ENCODE data around the gene GSTT4. TPM values are rescaled to one million over a fixed set of nuclear protein-coding genes. Genes with fewer than 3 reads are reported as not detected.
"Not testable (repeated sequence)": the region's sequence is repeated elsewhere in the genome, so short reads cannot be mapped to it uniquely, and the experiment has no call there.

GSTT4 gene
- polyA plus RNA-seq, 1 donor from 2014 or later, result not detected

DNA sequence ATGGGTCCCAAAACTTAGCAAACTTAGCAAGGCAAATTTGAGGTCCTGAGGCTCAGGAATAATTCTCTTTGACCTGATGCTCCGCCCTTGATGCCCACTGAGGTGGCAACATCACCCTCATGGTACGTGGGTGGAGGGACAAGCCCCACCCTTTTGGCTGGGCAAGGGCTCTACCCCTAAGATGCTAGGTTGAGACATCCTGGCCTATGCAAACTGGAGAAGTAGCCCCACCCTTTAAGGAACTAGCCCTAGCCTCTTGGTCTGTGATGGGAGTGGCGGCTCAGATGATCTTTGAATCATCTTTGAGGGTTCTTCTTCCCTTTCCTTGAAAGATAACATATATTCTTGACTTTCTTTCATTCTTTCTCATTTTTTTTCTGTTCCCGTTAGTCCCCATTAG lies 38.7 kb upstream of the GSTT4 start:
- Histone ChIP-seq H3K36me3 (ENCODE audit: insufficient read depth, low read length) (no peaks in the 10 kb centered on the region), H4K20me1 (ENCODE audit: insufficient read depth) (no peaks in the 10 kb centered on the region), H3F3A (ENCODE audit: insufficient read depth, low read length, poor library complexity, severe bottlenecking) (no peaks in the 10 kb centered on the region), H3K79me2 (replicated peaks; ENCODE audit: insufficient read depth, low read length) (no peaks in the 10 kb centered on the region), H3K27ac (ENCODE audit: low read length) (no peak overlapping the region), H3K4me2 (ENCODE audit: low read length) (no peak overlapping the region), H3K9me2 (ENCODE audit: insufficient read depth, low read length) (no peaks in the 10 kb centered on the region), H2AFZ (ENCODE audit: low read depth, low read length) (no peak overlapping the region), H3K27me3 (ENCODE audit: insufficient read depth, low read depth, low read length) (no peaks in the 10 kb centered on the region), H3K4me3 (ENCODE audit: low read length) (no peak overlapping the region), H3K9me3 (ENCODE audit: low read length) (no peaks in the 10 kb centered on the region), H3K9ac (ENCODE audit: low read length) (no peak overlapping the region)
- TF ChIP-seq EP300 (conservative IDR thresholded peaks at IDR 0.05; ENCODE audit: poor library complexity, severe bottlenecking) (no peak), REST (IDR thresholded peaks at IDR 0.05; ENCODE audit: borderline replicate concordance) (no peak), EZH2 (IDR thresholded peaks at IDR 0.05; ENCODE audit: borderline replicate concordance, insufficient read depth, low read length, poor library complexity, severe bottlenecking) (no peak), RAD21 (conservative IDR thresholded peaks at IDR 0.05) (no peak), MXI1 (conservative IDR thresholded peaks at IDR 0.05; ENCODE audit: poor library complexity, severe bottlenecking) (no peak), SMC3 (conservative IDR thresholded peaks at IDR 0.05; ENCODE audit: poor library complexity) (no peak)
- TF ChIP-seq, protein P1, sequence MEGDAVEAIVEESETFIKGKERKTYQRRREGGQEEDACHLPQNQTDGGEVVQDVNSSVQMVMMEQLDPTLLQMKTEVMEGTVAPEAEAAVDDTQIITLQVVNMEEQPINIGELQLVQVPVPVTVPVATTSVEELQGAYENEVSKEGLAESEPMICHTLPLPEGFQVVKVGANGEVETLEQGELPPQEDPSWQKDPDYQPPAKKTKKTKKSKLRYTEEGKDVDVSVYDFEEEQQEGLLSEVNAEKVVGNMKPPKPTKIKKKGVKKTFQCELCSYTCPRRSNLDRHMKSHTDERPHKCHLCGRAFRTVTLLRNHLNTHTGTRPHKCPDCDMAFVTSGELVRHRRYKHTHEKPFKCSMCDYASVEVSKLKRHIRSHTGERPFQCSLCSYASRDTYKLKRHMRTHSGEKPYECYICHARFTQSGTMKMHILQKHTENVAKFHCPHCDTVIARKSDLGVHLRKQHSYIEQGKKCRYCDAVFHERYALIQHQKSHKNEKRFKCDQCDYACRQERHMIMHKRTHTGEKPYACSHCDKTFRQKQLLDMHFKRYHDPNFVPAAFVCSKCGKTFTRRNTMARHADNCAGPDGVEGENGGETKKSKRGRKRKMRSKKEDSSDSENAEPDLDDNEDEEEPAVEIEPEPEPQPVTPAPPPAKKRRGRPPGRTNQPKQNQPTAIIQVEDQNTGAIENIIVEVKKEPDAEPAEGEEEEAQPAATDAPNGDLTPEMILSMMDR (IDR thresholded peaks at IDR 0.05; ENCODE audit: poor library complexity, severe bottlenecking), result no peak

DNA sequence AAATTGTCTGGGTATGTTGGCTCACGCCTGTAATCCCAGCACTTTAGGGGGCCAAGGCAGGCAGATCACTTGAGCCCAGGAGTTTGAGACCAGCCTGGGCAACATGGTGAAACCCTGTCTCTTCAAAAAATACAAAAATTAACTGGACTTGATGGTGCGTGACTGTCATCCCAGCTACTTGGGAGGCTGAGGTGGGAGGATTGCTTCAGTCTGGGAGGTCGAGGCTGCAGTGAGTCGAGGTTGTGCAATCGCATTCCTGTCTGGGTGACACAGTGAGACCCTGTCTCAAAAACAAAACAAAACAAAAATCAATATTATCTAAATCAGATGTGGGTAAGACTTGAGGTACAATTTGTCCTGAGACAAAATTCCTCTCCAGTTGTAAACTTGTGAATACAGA lies 38.2 kb upstream of the GSTT4 start:
- not testable (repeated sequence) for H3F3A ChIP-seq (ENCODE audit: insufficient read depth, low read length, poor library complexity, severe bottlenecking); H3K79me2 ChIP-seq (replicated peaks; ENCODE audit: insufficient read depth, low read length); H3K9me2 ChIP-seq (ENCODE audit: insufficient read depth, low read length); H3K9ac ChIP-seq (ENCODE audit: low read length); H3K4me2 ChIP-seq (ENCODE audit: low read length); H4K20me1 ChIP-seq (ENCODE audit: insufficient read depth); H3K4me3 ChIP-seq (ENCODE audit: low read length); H3K36me3 ChIP-seq (ENCODE audit: insufficient read depth, low read length); H3K27me3 ChIP-seq (ENCODE audit: insufficient read depth, low read depth, low read length); H2AFZ ChIP-seq (ENCODE audit: low read depth, low read length); H3K27ac ChIP-seq (ENCODE audit: low read length); H3K9me3 ChIP-seq (ENCODE audit: low read length)

DNA sequence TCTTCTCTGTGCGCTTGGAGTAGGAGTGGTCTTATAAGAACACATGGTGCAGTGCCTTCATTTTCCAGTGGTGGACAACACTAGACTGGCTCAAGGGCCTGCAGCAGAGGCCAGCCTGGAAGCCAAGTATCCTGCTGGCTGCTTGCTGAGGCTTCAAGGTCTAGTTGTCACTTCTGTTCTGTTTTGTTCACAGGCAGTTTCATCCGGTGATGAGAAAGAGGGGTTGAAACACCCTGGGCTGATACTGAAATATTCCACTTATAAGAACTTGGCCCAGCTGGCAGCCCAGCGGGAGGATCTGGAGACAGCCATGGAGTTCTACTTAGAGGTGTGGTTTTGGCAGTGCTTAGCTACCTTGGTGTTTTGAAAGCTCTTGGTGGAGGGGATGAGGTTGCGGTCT lies 35.7 kb upstream of the GSTT4 start:
- Histone ChIP-seq H3K9ac (ENCODE audit: low read length) (no peak overlapping the region), H3K79me2 (replicated peaks; ENCODE audit: insufficient read depth, low read length) (no peaks in the 10 kb centered on the region), H3F3A (ENCODE audit: insufficient read depth, low read length, poor library complexity, severe bottlenecking) (no peaks in the 10 kb centered on the region), H3K27ac (ENCODE audit: low read length) (no peak overlapping the region), H3K4me2 (ENCODE audit: low read length) (no peak overlapping the region), H3K27me3 (ENCODE audit: insufficient read depth, low read depth, low read length) (no peaks in the 10 kb centered on the region), H3K9me3 (ENCODE audit: low read length) (no peaks in the 10 kb centered on the region), H3K9me2 (ENCODE audit: insufficient read depth, low read length) (no peaks in the 10 kb centered on the region), H2AFZ (ENCODE audit: low read depth, low read length) (no peak overlapping the region), H3K4me3 (ENCODE audit: low read length) (no peak overlapping the region), H4K20me1 (ENCODE audit: insufficient read depth) (no peaks in the 10 kb centered on the region), H3K36me3 (ENCODE audit: insufficient read depth, low read length) (no peaks in the 10 kb centered on the region)
- no peak for TF ChIP-seq TAF1 (IDR thresholded peaks at IDR 0.05; ENCODE audit: low read depth)
- no peak for TF ChIP-seq EP300 (conservative IDR thresholded peaks at IDR 0.05; ENCODE audit: poor library complexity, severe bottlenecking)
- no peak for TF ChIP-seq POLR2AphosphoS5 (IDR thresholded peaks at IDR 0.05)
- TF ChIP-seq, protein P1 (IDR thresholded peaks at IDR 0.05; ENCODE audit: poor library complexity, severe bottlenecking), result no peak
- TF ChIP-seq SMC3 (conservative IDR thresholded peaks at IDR 0.05; ENCODE audit: poor library complexity), result no peak
- TF ChIP-seq EZH2 (IDR thresholded peaks at IDR 0.05; ENCODE audit: borderline replicate concordance, insufficient read depth, low read length, poor library complexity, severe bottlenecking), result no peak
- TF ChIP-seq RAD21 (conservative IDR thresholded peaks at IDR 0.05), result no peak
- TF ChIP-seq REST (IDR thresholded peaks at IDR 0.05; ENCODE audit: borderline replicate concordance), result no peak
- no peak for TF ChIP-seq MXI1 (conservative IDR thresholded peaks at IDR 0.05; ENCODE audit: poor library complexity, severe bottlenecking)
